ENCODE results near the gene CEP57L1. TPM values are rescaled to one million over a fixed set of nuclear protein-coding genes. Genes with fewer than 3 reads are reported as not detected.

Gene CEP57L1
- total and polyA plus RNA-seq, 2 donors (not counting 1 experiment from before 2014, with no cell fraction given): 3.1 to 8.8 TPM

DNA sequence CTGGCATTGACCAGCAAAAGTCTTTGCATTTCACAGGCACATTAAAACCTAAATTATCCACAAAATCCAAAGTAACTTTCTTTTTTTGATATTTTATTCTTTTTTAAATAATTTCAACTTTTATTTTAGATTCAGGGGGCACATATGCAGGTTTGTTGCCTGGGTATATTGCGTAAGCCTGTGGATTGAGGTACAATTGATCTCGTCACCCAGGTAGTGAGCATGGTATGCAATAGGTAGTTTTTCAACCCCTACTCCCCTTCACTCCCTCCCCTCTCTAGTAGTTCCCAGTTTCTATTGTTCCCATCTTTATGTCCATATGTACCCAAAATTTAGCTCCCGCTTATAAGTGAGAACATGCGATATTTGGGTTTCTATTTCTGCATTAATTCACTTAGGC lies 97.6 kb downstream of the CEP57L1 start:
- CTCF ChIA-PET: no interaction called here
- intact Hi-C loops (cut with micrococcal nuclease): no loop called here

DNA sequence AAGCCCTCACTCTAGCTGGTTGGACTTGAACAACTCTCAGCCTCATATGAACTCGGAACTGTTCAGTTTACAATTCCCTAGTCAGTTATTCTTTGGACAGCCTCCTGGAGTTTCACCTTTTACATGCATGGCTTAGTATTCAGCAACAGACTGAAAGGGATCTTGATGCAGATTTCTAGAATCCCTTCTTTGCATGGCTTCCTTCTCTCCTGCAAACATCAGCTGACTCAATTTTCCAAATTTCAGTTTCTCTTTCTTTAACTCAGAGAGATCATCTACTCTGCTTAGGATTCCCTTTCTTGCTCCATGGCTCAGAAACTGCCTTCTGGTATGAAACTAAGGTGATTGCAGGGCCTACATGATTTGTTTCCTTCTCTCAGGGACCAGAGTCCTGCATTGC lies 99.6 kb downstream of the CEP57L1 start:
- H3K4me3 Mint-ChIP-seq: no peak overlapping the region
- CTCF ChIA-PET: interaction anchor here (2.0 kb wide), 1 partner anchor 188 kb away, joined by 6 read pairs; the partner anchor contains the start of gene CD164
- H3K9me3 Mint-ChIP-seq (ENCODE audit: insufficient read depth): peaks cover 11% of the 10 kb centered on the region
- no peak overlapping the region for H3K4me2 ChIP-seq (replicated peaks; ENCODE audit: low read depth, low read length, poor library complexity, severe bottlenecking)
- WGBS (ENCODE audit: insufficient coverage): 100% methylated on average over 1 of the region's 1 CpG
- DNase-seq (no peak), ATAC-seq (ENCODE audit: low read depth) (no peak)
- no peak overlapping the region for H3K9ac ChIP-seq (ENCODE audit: low read length)
- no peaks in the 10 kb centered on the region for H4K20me1 ChIP-seq (ENCODE audit: control insufficient read depth, insufficient read depth, low read length, poor library complexity, severe bottlenecking)
- no peak for TF ChIP-seq EZH2 (IDR thresholded peaks at IDR 0.05; ENCODE audit: borderline replicate concordance, insufficient read depth, low read depth, low read length, poor library complexity, severe bottlenecking)
- TF ChIP-seq, protein P1, sequence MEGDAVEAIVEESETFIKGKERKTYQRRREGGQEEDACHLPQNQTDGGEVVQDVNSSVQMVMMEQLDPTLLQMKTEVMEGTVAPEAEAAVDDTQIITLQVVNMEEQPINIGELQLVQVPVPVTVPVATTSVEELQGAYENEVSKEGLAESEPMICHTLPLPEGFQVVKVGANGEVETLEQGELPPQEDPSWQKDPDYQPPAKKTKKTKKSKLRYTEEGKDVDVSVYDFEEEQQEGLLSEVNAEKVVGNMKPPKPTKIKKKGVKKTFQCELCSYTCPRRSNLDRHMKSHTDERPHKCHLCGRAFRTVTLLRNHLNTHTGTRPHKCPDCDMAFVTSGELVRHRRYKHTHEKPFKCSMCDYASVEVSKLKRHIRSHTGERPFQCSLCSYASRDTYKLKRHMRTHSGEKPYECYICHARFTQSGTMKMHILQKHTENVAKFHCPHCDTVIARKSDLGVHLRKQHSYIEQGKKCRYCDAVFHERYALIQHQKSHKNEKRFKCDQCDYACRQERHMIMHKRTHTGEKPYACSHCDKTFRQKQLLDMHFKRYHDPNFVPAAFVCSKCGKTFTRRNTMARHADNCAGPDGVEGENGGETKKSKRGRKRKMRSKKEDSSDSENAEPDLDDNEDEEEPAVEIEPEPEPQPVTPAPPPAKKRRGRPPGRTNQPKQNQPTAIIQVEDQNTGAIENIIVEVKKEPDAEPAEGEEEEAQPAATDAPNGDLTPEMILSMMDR (IDR thresholded peaks at IDR 0.05): no peak
- H3K27ac Mint-ChIP-seq: no peak overlapping the region
- no peak overlapping the region for H3K4me3 ChIP-seq (ENCODE audit: control extremely low read depth in 1 of 5, extremely low read depth in 1 of 5, insufficient read depth in 1 of 5, low read depth in 2 of 5, low read length in 4 of 5)
- H3K27me3 Mint-ChIP-seq: no peaks in the 10 kb centered on the region
- no peaks in the 10 kb centered on the region for H3K4me1 Mint-ChIP-seq
- intact Hi-C loops (cut with micrococcal nuclease): no loop called here
- no peaks in the 10 kb centered on the region for H3K27me3 ChIP-seq (replicated peaks in 1 of 4; ENCODE audit: control extremely low read depth in 1 of 4, control insufficient read depth in 3 of 4, insufficient read depth in 4 of 4, low read length in 3 of 4)
- H3K36me3 ChIP-seq (replicated peaks in 1 of 2; ENCODE audit: control extremely low read depth in 1 of 2, control insufficient read depth in 1 of 2, extremely low read depth in 1 of 2, insufficient read depth in 2 of 2, low read length in 1 of 2): no peaks in the 10 kb centered on the region
- no peaks in the 10 kb centered on the region for H3K79me2 ChIP-seq (ENCODE audit: control insufficient read depth, insufficient read depth, low read length)
- no peak overlapping the region for H2AFZ ChIP-seq (ENCODE audit: insufficient read depth, low read depth, low read length, poor library complexity, severe bottlenecking)
- peaks cover 2 to 8% (median 7%) of the 10 kb centered on the region in 3 donors for H3K9me3 ChIP-seq (ENCODE audit: control extremely low read depth in 1 of 3, control insufficient read depth in 2 of 3, insufficient read depth in 1 of 3, low read length in 2 of 3)
- POLR2A ChIA-PET: no interaction called here
- H3K4me1 ChIP-seq (ENCODE audit: control insufficient read depth in 2 of 2, insufficient read depth in 2 of 2, low read length in 2 of 2): no peaks in the 10 kb centered on the region
- H3K27ac ChIP-seq (ENCODE audit: low read length in 2 of 2): no peak overlapping the region

More for the DNA sequence above, 97.6 kb downstream of the CEP57L1 start:
- POLR2A ChIA-PET: no interaction called here
- no peaks in the 10 kb centered on the region for H4K20me1 ChIP-seq (ENCODE audit: control insufficient read depth, insufficient read depth, low read length, poor library complexity, severe bottlenecking)
- H3K9me3 ChIP-seq (ENCODE audit: control extremely low read depth in 1 of 3, control insufficient read depth in 2 of 3, insufficient read depth in 1 of 3, low read length in 2 of 3): peaks cover 2 to 8% (median 7%) of the 10 kb centered on the region in 3 donors
- ATAC-seq (ENCODE audit: low read depth) (no peak), DNase-seq (no peak)
- no peaks in the 10 kb centered on the region for H3K36me3 ChIP-seq (replicated peaks in 1 of 2; ENCODE audit: control extremely low read depth in 1 of 2, control insufficient read depth in 1 of 2, extremely low read depth in 1 of 2, insufficient read depth in 2 of 2, low read length in 1 of 2)
- H3K4me1 Mint-ChIP-seq: peaks cover under 1% of the 10 kb centered on the region
- whole genome bisulfite sequencing (ENCODE audit: insufficient coverage): no CpG with 5 or more reads among the region's 4 CpGs
- H3K9ac ChIP-seq (ENCODE audit: low read length): no peak overlapping the region
- no peaks in the 10 kb centered on the region for H3K27me3 ChIP-seq (replicated peaks in 1 of 4; ENCODE audit: control extremely low read depth in 1 of 4, control insufficient read depth in 3 of 4, insufficient read depth in 4 of 4, low read length in 3 of 4)
- H3K79me2 ChIP-seq (ENCODE audit: control insufficient read depth, insufficient read depth, low read length): no peaks in the 10 kb centered on the region
- no peak overlapping the region for H3K4me3 Mint-ChIP-seq
- H3K9me3 Mint-ChIP-seq (ENCODE audit: insufficient read depth): peaks cover 11% of the 10 kb centered on the region
- no peak overlapping the region for H3K27ac ChIP-seq (ENCODE audit: low read length in 2 of 2)
- TF ChIP-seq, protein P1 (IDR thresholded peaks at IDR 0.05): no peak
- no peak for TF ChIP-seq EZH2 (IDR thresholded peaks at IDR 0.05; ENCODE audit: borderline replicate concordance, insufficient read depth, low read depth, low read length, poor library complexity, severe bottlenecking)
- no peak overlapping the region for H3K27ac Mint-ChIP-seq
- H3K4me2 ChIP-seq (replicated peaks; ENCODE audit: low read depth, low read length, poor library complexity, severe bottlenecking): no peak overlapping the region
- no peak overlapping the region for H3K4me3 ChIP-seq (ENCODE audit: control extremely low read depth in 1 of 5, extremely low read depth in 1 of 5, insufficient read depth in 1 of 5, low read depth in 2 of 5, low read length in 4 of 5)
- no peaks in the 10 kb centered on the region for H3K4me1 ChIP-seq (ENCODE audit: control insufficient read depth in 2 of 2, insufficient read depth in 2 of 2, low read length in 2 of 2)
- H2AFZ ChIP-seq (ENCODE audit: insufficient read depth, low read depth, low read length, poor library complexity, severe bottlenecking): no peak overlapping the region
- no peaks in the 10 kb centered on the region for H3K27me3 Mint-ChIP-seq

All from B cell (primary cell).